K562 (cell line): ENCODE results near the gene PDF. TPM values are rescaled to one million over a fixed set of nuclear protein-coding genes. Genes with fewer than 3 reads are reported as not detected.

Source experiments
- ATAC-seq: fragments of 200-7000 bp; cut with Tn5 transposase; 3 replicates; pipeline ENCODE4 v1.9.1; 2020; ENCODE audit warnings: moderate library complexity
- BruUV-seq: library from RNA; stranded (reverse); fragments of 400-500 nt; replicated peaks from 2 replicates; lab custom pipeline; 2021; lab: Mats Ljungman, UMichigan
- CTCF ChIA-PET: fragments of 300-600 bp; formaldehyde crosslinking; extraction: SDS; loops from one replicate; lab custom pipeline; 2021; ENCODE audit warnings: low intra/inter-chr PET ratio; lab: Yijun Ruan, JAX
- POLR2A ChIA-PET: fragments of 300-600, 350-650 bp; sonication (Branson Sonifier 250); formaldehyde crosslinking; extraction: SDS; loops from one replicate; lab custom pipeline; 2021; ENCODE audit warnings: antibody characterized with exemption, inconsistent platforms; lab: Yijun Ruan, JAX
- DNase-seq, 4 experiments: peaks; one replicate each; pipeline versions ENCODE4 v3.0.0 to v3.0.0-alpha.2; 2011 to 2018; ENCODE audit warnings: low spot score in 3 of 4, mixed read lengths in 3 of 4; ENCODE audit errors: extremely low read depth in 1 of 4
- FAIRE-seq: peaks from 2 replicates; lab custom pipeline; 2011; peaks lifted over from hg19 to GRCh38; lab: Jason Lieb, UNC
- H2AFZ ChIP-seq: 2 replicates; pipeline ENCODE4 v1.6.0; 2011; ENCODE audit warnings: low read depth, low read length, control low read depth, inconsistent platforms
- H3K27ac ChIP-seq: fragments of 200-600 bp; 3 replicates; pipeline ENCODE4 v1.8.0; 2011; ENCODE audit warnings: low read depth, mild to moderate bottlenecking, control low read depth, inconsistent platforms, low read length, moderate library complexity, mixed read lengths; ENCODE audit errors: extremely low read depth
- H3K27me3 ChIP-seq, 2 experiments: fragments of 300-600 bp in 1 of 2; 2 replicates in 1 of 2; 3 replicates in 1 of 2; pipeline versions ENCODE4 v1.6.0 to v1.8.0; 2011; ENCODE audit warnings: inconsistent platforms in 2 of 2, low read length in 2 of 2, mild to moderate bottlenecking in 1 of 2, mixed read lengths in 1 of 2, moderate library complexity in 1 of 2; ENCODE audit not compliant: control insufficient read depth in 2 of 2, insufficient read depth in 2 of 2
- H3K36me3 ChIP-seq: fragments of 300-600 bp; 3 replicates; pipeline ENCODE4 v1.8.0; 2011; ENCODE audit warnings: mild to moderate bottlenecking, low read length, inconsistent platforms; ENCODE audit not compliant: control insufficient read depth, insufficient read depth
- H3K4me1 ChIP-seq, 2 experiments: fragments of 200-600 bp in 1 of 2; replicated peaks in 1 of 2; 2 replicates in 1 of 2; 3 replicates in 1 of 2; pipeline versions ENCODE4 v1.5.1 to v1.8.0; 2011; ENCODE audit warnings: inconsistent platforms in 2 of 2, low read length in 2 of 2, mild to moderate bottlenecking in 1 of 2, mixed read lengths in 1 of 2, moderate library complexity in 1 of 2; ENCODE audit not compliant: control insufficient read depth in 2 of 2, insufficient read depth in 2 of 2
- H3K4me2 ChIP-seq: 2 replicates; pipeline ENCODE4 v1.6.1; 2011; ENCODE audit warnings: low read length, control low read depth, inconsistent platforms, mixed read lengths; ENCODE audit not compliant: insufficient read depth
- H3K4me3 ChIP-seq: fragments of 200-600 bp; sonication (generic), shearing (Covaris generic); 2 replicates; pipeline ENCODE4 v1.5.1; 2016; ENCODE audit warnings: control low read depth, inconsistent platforms
- H3K79me2 ChIP-seq: fragments of 200-600 bp; 3 replicates; pipeline ENCODE4 v1.8.0; 2011; ENCODE audit warnings: low read length, inconsistent platforms; ENCODE audit not compliant: control insufficient read depth, insufficient read depth
- H3K9ac ChIP-seq, 2 experiments: 2 replicates each; pipeline versions ENCODE4 v1.6.0 to v1.6.1; 2011; ENCODE audit warnings: low read depth in 2 of 2, low read length in 2 of 2, control low read depth in 1 of 2, inconsistent platforms in 1 of 2, mild to moderate bottlenecking in 1 of 2, mixed read lengths in 1 of 2; ENCODE audit not compliant: insufficient read depth in 1 of 2
- H3K9me1 ChIP-seq: one replicate; pipeline ENCODE4 v1.6.0; 2011; ENCODE audit warnings: inconsistent platforms, mild to moderate bottlenecking, low read length, moderate library complexity; ENCODE audit not compliant: control insufficient read depth, insufficient read depth
- H3K9me3 ChIP-seq: replicated peaks from 2 replicates; pipeline ENCODE4 v1.5.1; 2011; ENCODE audit warnings: low read depth, low read length, inconsistent platforms; ENCODE audit not compliant: control insufficient read depth, insufficient read depth
- H4K20me1 ChIP-seq: replicated peaks from 2 replicates; pipeline ENCODE4 v1.6.1; 2011; ENCODE audit warnings: low read length, inconsistent platforms, mixed read lengths; ENCODE audit not compliant: control insufficient read depth, insufficient read depth
- CHCHD3 ChIP-seq: fragments of 250-450 bp; sonication (Bioruptor Pico); IDR thresholded peaks from 2 replicates; pipeline ENCODE4 v2.1.2; 2022; ENCODE audit warnings: mild to moderate bottlenecking
- HEY1 ChIP-seq: fragments of 250-450 bp; sonication (Bioruptor Pico); IDR thresholded peaks from 2 replicates; pipeline ENCODE4 v1.5.0; 2020; ENCODE audit warnings: mild to moderate bottlenecking, moderate library complexity, borderline replicate concordance
- MXI1 ChIP-seq: IDR thresholded peaks from 2 replicates; pipeline ENCODE4 v1.6.1; 2011; ENCODE audit warnings: low read depth, mild to moderate bottlenecking, improper control_type of control experiment, low read length
- NFIC ChIP-seq: fragments of 450-650 bp; IDR thresholded peaks from 2 replicates; pipeline ENCODE4 v1.6.1; 2017; ENCODE audit warnings: mild to moderate bottlenecking, inconsistent platforms
- PHF8 ChIP-seq: fragments of 200-600 bp; sonication (generic); IDR thresholded peaks from 2 replicates; pipeline ENCODE4 v1.6.1; 2012; ENCODE audit warnings: mixed run types, mild to moderate bottlenecking, inconsistent platforms, low read length, moderate library complexity, borderline replicate concordance
- POLR2A ChIP-seq: fragments of 450-650 bp; conservative IDR thresholded peaks from 2 replicates; pipeline ENCODE4 v1.6.1; 2016
- POLR2G ChIP-seq: fragments of 200-400 bp; formaldehyde crosslinking; IDR thresholded peaks from 2 replicates; pipeline ENCODE4 v1.6.1; 2017; ENCODE audit warnings: low read depth, mild to moderate bottlenecking, antibody characterized with exemption, low read length, moderate library complexity
- RBFOX2 ChIP-seq: fragments of 200-400 bp; formaldehyde crosslinking; IDR thresholded peaks from 2 replicates; pipeline ENCODE4 v1.6.1; 2017; ENCODE audit warnings: low read depth, mild to moderate bottlenecking, low read length, moderate library complexity
- RBM22 ChIP-seq: fragments of 200-400 bp; formaldehyde crosslinking; IDR thresholded peaks from 2 replicates; pipeline ENCODE4 v1.6.1; 2018; ENCODE audit warnings: low read length, low read depth; ENCODE audit not compliant: poor library complexity, severe bottlenecking
- SOX6 ChIP-seq: fragments of 450-650 bp; IDR thresholded peaks from 2 replicates; pipeline ENCODE4 v1.6.1; 2014; ENCODE audit warnings: mild to moderate bottlenecking
- ZFP36 ChIP-seq: fragments of 150-350 bp; IDR thresholded peaks from 2 replicates; pipeline ENCODE4 v1.6.1; 2018; ENCODE audit warnings: low read length, low read depth; ENCODE audit not compliant: partially characterized antibody
- WGBS: fragments of 100-300 bp; shearing (Covaris generic); methylation state at CpG from one replicate; pipeline ENCODE4 v1.1.6; 2016; ENCODE audit warnings: low coverage, mixed read lengths; ENCODE audit not compliant: insufficient coverage; ENCODE audit errors: missing lambda C conversion rate; 5-methylcytosine and 5-hydroxymethylcytosine counted together
- in situ Hi-C: fragments of 300-500 bp; cut with MboI; formaldehyde crosslinking; loops from 4 replicates; pipeline ENCODE4 v1.15.0; 2018; ENCODE audit warnings: inconsistent platforms, mixed read lengths
- intact Hi-C: fragments of 100-400 bp; cut with micrococcal nuclease; formaldehyde crosslinking; loops from 2 replicates; pipeline ENCODE4 v1.14.2; 2022
- polyA plus RNA-seq, 8 experiments: library from polyadenylated mRNA; depleted of rRNA in 4 of 8; stranded (reverse) in 5 of 8; unstranded in 3 of 8; fragments of >200 nt; fragmentation: Nextera tagmentation in 2 of 8; fragmentation: Illumina TruSeq in 1 of 8; extraction: Ambion mirVana in 2 of 8; extraction: Trizol in 1 of 8; gene quantifications; 2 replicates each; pipeline versions ENCODE4 v1.2.1 to v1.2.3, GENCODE V29; 2011 to 2014; ENCODE audit warnings: inconsistent platforms in 1 of 8, missing spikeins in 1 of 8
- total RNA-seq, 7 experiments: library from RNA; depleted of rRNA in 6 of 7; stranded (reverse); fragments of >200 nt in 6 of 7; fragmentation: Illumina TruSeq in 2 of 7; extraction: Trizol in 2 of 7; gene quantifications; 2 replicates each; pipeline versions ENCODE4 v1.2.1 to v1.2.3, GENCODE V29; 2011 to 2021; ENCODE audit warnings: low replicate concordance in 1 of 7
- TF ChIP-seq, protein P1 (sequence below): fragments of 250-450 bp; sonication (Bioruptor Pico); IDR thresholded peaks from 2 replicates; pipeline ENCODE4 v1.8.0; 2021; ENCODE audit warnings: mild to moderate bottlenecking, moderate library complexity

Gene PDF
- total and polyA plus RNA-seq, 9 of the 15 experiments (the other 6 are each of a cell fraction or from before 2014, with no cell fraction given) = 0.15 to 72.4 (median 5.6) TPM

- in situ Hi-C loops (no loop called here), intact Hi-C loops (no loop called here)
- H3K9me3 ChIP-seq = no peaks in the 10 kb centered on the region
- peaks cover 42% of the 10 kb centered on the region for H4K20me1 ChIP-seq
- TF ChIP-seq POLR2A (peak; percentile 27; the same call in 1 of the 2 replicates), PHF8 (no peak), NFIC (peak; percentile 0; the same call in 1 of the 2 replicates), HEY1 (CRISPR knock-in tag) (no peak)
- ChIA-PET CTCF (no interaction called here), POLR2A (interaction anchor here (0.6 to 2.4 kb wide), 5 partner anchors 9 to 459 kb away, joined by 4 to 7 read pairs (median 4); no protein-coding TSS in a partner anchor)
- peaks cover 23 to 54% of the 10 kb centered on the region in 2 experiments; a peak in 4 of 5 replicates for H3K4me1 ChIP-seq
- H3K27ac ChIP-seq = no peak overlapping the region; the same call in 2 of the 3 replicates
- FAIRE-seq (no peak), DNase-seq (peak in 1 of 4 experiments; percentile 21), ATAC-seq (no peak)
- no peak overlapping the region for H2AFZ ChIP-seq
- H3K27me3 ChIP-seq = no peaks in the 10 kb centered on the region
- WGBS = 67% methylated on average over 10 of the region's 10 CpGs
- peaks cover 95% of the 10 kb centered on the region for H3K36me3 ChIP-seq
- no peak overlapping the region for H3K4me2 ChIP-seq
- no peaks in the 10 kb centered on the region for H3K9me1 ChIP-seq
- BruUV-seq = TSS peak; percentile 54
- peaks cover 82% of the 10 kb centered on the region for H3K79me2 ChIP-seq
- no peak overlapping the region for H3K4me3 ChIP-seq
- peak overlapping the region in 1 of 2 experiments; percentile 2; a peak in 1 of 4 replicates for H3K9ac ChIP-seq
Observed at GRCh38 chr16:69324585-69325253, 5.7 kb downstream of the PDF start.

GRCh38 chr16:69324013-69324531, 6.3 kb downstream of the PDF start:
- POLR2A ChIA-PET = interaction anchor here (0.6 to 2.4 kb wide), 5 partner anchors 9 to 458 kb away, joined by 4 to 7 read pairs (median 4); no protein-coding TSS in a partner anchor
- H3K9ac ChIP-seq = peak overlapping the region in 1 of 2 experiments; percentile 41; a peak in 2 of 4 replicates
- TF ChIP-seq RBM22 = peak; percentile 14
- TF ChIP-seq MXI1 = no peak
- TF ChIP-seq ZFP36 = no peak
- TF ChIP-seq RBFOX2 = peak; percentile 58
- TF ChIP-seq POLR2G = peak; percentile 62; the same call in 1 of the 2 replicates
- TF ChIP-seq CHCHD3 (CRISPR knock-in tag) = no peak
- no peak for TF ChIP-seq SOX6
- TF ChIP-seq, protein P1, sequence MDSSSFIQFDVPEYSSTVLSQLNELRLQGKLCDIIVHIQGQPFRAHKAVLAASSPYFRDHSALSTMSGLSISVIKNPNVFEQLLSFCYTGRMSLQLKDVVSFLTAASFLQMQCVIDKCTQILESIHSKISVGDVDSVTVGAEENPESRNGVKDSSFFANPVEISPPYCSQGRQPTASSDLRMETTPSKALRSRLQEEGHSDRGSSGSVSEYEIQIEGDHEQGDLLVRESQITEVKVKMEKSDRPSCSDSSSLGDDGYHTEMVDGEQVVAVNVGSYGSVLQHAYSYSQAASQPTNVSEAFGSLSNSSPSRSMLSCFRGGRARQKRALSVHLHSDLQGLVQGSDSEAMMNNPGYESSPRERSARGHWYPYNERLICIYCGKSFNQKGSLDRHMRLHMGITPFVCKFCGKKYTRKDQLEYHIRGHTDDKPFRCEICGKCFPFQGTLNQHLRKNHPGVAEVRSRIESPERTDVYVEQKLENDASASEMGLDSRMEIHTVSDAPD (CRISPR knock-in tag) = no peak

More at GRCh38 chr16:69324013-69324531, 6.3 kb downstream of the PDF start:
- Histone ChIP-seq H3K4me1 (peaks cover 18 to 48% of the 10 kb centered on the region in 2 experiments; a peak in 4 of 5 replicates), H3K4me2 (no peak overlapping the region), H3K79me2 (peaks cover 76% of the 10 kb centered on the region), H3K9me1 (no peaks in the 10 kb centered on the region), H3K9me3 (no peaks in the 10 kb centered on the region), H3K27ac (no peak overlapping the region), H3K27me3 (no peaks in the 10 kb centered on the region), H2AFZ (no peak overlapping the region), H3K36me3 (peaks cover 96% of the 10 kb centered on the region), H4K20me1 (peaks cover 37% of the 10 kb centered on the region), H3K4me3 (no peak overlapping the region)
- intact Hi-C loops = no loop called here
- DNase-seq (peak in 1 of 4 experiments; percentile 26), FAIRE-seq (peak; percentile 11), ATAC-seq (peak; percentile 23)
- WGBS = 89% methylated on average over 7 of the region's 8 CpGs
- in situ Hi-C loops = no loop called here
- no TSS peak for BruUV-seq
- CTCF ChIA-PET = no interaction called here
